Activated CD8-positive, alpha-beta memory T cell treated with anti-CD3 and anti-CD28 coated beads for 4 hours (primary cell): ENCODE results near the gene SUGP2.
"Not testable (repeated sequence)": the region's sequence is repeated elsewhere in the genome, so short reads cannot be mapped to it uniquely, and the experiment has no call there.

Experiments used
- DNase-seq, 2 donors: peaks; one replicate each; pipeline ENCODE4 v3.0.0-alpha.2; 2020; ENCODE audit warnings: low read depth in 2 of 2

Gene SUGP2

DNA sequence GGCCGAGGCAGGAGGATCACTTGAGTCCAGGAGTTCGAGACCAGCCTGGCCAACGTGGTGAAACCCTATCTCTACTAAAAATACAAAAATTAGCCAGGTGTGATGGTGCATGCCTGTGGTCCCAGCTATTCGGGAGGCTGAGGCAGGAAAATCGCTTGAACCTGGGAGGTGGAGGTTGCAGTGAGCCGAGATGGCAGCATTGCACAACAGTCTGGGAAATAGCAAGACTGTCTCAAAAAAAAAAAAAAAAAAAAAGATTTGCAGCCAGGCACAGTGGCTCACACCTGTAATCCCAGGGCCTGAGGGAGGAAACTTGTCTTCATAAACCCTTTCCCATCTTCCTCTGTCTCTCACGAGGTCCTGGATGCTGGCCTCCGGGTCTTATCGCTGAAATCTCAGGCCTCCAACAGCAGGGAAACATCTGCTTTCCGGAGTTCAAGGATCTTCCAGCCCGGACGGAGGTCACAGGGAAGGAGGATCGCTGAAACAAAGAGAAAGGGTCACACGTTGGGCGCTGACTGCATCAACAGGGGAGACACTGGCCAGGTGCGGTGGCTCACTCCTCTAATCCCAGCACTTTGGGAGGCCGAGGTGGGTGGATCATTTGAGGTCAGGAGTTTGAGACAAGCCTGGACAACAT, 80.8 kb downstream of the SUGP2 start:
- DNase-seq = not testable (repeated sequence)

DNA sequence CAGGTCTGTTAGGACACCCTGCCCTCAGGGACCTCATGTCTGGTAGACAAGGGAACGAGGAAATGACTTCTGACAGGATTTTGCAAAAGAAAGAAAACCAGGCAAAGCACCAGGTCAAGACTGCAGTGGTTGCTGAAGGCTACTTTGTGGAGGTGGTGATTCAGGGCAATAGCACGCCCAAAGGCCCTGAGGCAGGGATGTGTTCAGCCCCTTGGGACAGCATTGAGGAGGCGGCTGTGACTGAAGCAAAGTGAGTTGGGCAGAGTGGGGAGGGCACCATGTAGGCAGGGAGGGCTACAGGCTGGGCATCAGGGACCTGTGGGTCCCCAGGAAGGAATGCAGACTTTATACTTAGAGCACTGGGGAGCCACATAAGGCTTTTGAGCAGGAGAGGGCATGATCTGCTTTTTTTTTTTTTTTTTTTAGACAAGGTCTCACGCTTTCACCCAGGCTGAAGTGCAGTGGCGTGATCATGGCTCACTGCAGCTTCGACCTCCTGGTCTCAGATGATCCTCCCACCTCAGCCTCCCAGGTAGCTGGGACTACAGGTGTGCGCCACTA, 81.5 kb downstream of the SUGP2 start:
- DNase-seq = no peak

- DNase-seq = no peak
Observed at GRCh38 chr19:18949858-18950257, 83.5 kb downstream of the SUGP2 start.

DNA sequence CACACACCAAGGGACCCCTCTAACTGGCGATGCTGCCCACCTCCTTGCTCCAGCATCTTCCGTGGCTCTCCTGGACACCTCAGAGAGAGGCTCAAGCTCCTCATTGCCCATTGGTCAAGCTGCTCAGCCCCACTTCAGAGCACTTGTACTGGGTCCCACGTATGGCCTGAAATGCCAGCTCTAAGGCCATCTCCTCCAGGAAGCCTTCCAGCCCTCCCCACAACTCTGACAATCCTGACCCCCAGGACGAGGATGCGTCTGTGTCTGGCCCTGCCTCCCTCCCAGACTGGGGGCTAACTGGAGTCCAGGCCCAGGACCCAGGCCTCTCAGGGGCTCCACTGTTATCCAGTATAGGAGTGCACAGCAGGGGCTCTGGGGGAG, 84.4 kb downstream of the SUGP2 start:
- DNase-seq = no peak

- DNase-seq = no peak
Observed at GRCh38 chr19:18948075-18948975, 85.0 kb downstream of the SUGP2 start.

DNA sequence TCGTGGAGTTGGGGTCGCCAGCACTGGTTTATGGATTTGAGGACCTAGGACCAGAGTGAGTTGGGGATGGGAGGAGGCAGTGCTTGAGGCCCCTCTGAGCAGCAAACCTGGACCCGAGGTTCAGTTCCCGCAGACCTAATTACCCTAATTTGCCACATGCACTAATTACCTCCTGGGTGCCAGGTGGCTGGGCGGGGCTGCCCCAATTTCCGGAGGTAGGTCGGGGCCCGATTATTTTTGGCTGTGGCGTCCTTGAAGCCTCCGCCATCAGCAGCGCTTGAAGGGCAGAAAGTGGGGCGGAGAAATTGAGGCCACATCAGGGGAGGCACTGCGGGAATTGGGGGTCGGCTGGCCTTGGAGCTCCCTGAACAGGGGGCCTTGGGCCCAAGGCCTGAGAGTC, 86.4 kb downstream of the SUGP2 start:
- DNase-seq = no peak

GRCh38 chr19:18946335-18946734, 87.0 kb downstream of the SUGP2 start:
- no peak for DNase-seq

DNA sequence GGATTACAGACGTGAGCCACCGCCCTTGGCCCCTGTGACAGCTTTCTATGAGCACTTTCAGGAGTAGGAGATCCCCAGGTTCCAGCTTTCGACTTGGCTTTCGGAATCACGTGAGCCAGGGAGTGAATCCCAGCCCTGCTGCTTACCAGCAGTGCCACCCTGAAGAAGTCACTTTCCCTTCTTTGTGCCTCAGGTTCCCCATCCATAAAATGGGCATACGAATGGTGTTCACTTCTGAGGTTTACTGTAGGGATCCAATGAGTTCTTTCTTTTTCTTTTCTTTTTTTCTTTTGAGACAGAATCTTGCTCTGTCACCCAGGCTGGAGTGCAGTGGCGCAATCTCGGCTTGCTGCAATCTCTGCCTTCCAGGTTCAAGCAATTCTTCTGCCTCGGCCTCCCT, 88.0 kb downstream of the SUGP2 start:
- no peak for DNase-seq

- no peak for DNase-seq
Observed at GRCh38 chr19:18943465-18943864, 89.9 kb downstream of the SUGP2 start.

- DNase-seq = no peak
Observed at GRCh38 chr19:18942692-18943091, 90.6 kb downstream of the SUGP2 start.

DNA sequence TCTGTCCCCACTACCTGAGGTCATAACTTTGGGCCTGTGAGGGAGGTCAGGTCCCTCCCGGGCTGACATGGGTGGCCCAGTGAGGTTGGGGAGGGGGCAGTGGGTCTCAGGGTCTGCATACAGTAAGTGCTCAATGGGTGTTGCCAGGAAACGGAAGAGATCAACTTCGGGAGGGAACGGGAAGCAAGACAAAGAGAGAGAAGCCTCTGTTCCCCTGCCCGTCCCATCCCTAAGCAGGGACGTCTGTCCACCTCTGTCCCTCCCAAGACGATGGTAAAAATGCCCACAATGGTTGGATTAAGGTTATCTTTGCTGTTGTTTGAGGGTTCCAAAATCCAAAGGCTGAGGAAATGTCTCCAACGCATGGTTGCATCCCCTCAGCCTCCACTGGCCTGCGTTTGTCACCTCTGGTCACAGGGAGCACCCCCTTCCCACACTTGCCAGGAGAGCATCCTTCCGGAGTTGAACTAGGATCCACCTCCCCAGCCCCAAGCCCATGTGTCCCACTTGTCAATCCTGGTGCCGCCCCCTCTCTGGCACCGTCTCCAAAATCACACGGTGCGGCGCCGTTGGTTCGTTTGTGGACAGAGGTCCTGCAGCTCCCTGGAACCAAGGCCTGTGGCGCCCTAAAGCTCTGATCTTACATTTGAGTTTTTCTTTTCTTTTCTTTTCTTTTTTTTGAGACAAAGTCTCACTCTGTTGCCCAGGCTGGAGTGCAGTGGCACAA, 91.5 kb downstream of the SUGP2 start:
- DNase-seq = no peak
